KMS-11 (cell line): ENCODE measurements around the gene GDI2.

Experiments used
- H2AFZ ChIP-seq: fragments of 200-600 bp; sonication (generic); 2 replicates; pipeline ENCODE4 v1.6.1; 2016; ENCODE audit warnings: antibody characterized with exemption, mixed run types, low read depth
- H3K27ac ChIP-seq: fragments of 200-600 bp; sonication (generic); 2 replicates; pipeline ENCODE4 v1.6.1; 2016; ENCODE audit warnings: mild to moderate bottlenecking, mixed run types
- H3K27me3 ChIP-seq: fragments of 200-600 bp; sonication (generic); 2 replicates; pipeline ENCODE4 v1.6.1; 2017; ENCODE audit warnings: mild to moderate bottlenecking, low read depth, mixed run types, moderate library complexity; ENCODE audit not compliant: insufficient read depth
- H3K36me3 ChIP-seq: fragments of 200-600 bp; sonication (generic); 2 replicates; pipeline ENCODE4 v1.6.1; 2017; ENCODE audit warnings: mild to moderate bottlenecking, mixed run types; ENCODE audit not compliant: insufficient read depth
- H3K4me1 ChIP-seq: fragments of 200-600 bp; sonication (generic); 2 replicates; pipeline ENCODE4 v1.6.1; 2016; ENCODE audit warnings: mild to moderate bottlenecking, low read depth, mixed run types; ENCODE audit not compliant: poor library complexity, severe bottlenecking
- H3K4me2 ChIP-seq: fragments of 200-600 bp; sonication (generic); 2 replicates; pipeline ENCODE4 v1.7.0; 2016; ENCODE audit warnings: mild to moderate bottlenecking, mixed run types
- H3K4me3 ChIP-seq: fragments of 200-600 bp; sonication (generic); IDR thresholded peaks from 2 replicates; pipeline ENCODE4 v1.6.1; 2017; ENCODE audit warnings: low read depth, low read length, mixed read lengths; ENCODE audit not compliant: insufficient read depth
- H3K79me2 ChIP-seq: fragments of 200-600 bp; sonication (generic); 2 replicates; pipeline ENCODE4 v1.6.1; 2016; ENCODE audit warnings: low read depth, mixed run types; ENCODE audit not compliant: insufficient read depth
- H3K9ac ChIP-seq: fragments of 200-600 bp; sonication (generic); 2 replicates; pipeline ENCODE4 v1.6.1; 2016; ENCODE audit warnings: mild to moderate bottlenecking, mixed run types
- H4K20me1 ChIP-seq: fragments of 200-600 bp; sonication (generic); 2 replicates; pipeline ENCODE4 v1.6.1; 2016; ENCODE audit warnings: mild to moderate bottlenecking, mixed run types; ENCODE audit not compliant: insufficient read depth
- TF ChIP-seq, protein P1 (sequence below): fragments of 200-600 bp; sonication (generic); conservative IDR thresholded peaks from 2 replicates; pipeline ENCODE4 v1.6.1; 2017; ENCODE audit warnings: low read depth, mild to moderate bottlenecking, antibody characterized with exemption, low read length, moderate library complexity, mixed read lengths

The GDI2 gene

DNA sequence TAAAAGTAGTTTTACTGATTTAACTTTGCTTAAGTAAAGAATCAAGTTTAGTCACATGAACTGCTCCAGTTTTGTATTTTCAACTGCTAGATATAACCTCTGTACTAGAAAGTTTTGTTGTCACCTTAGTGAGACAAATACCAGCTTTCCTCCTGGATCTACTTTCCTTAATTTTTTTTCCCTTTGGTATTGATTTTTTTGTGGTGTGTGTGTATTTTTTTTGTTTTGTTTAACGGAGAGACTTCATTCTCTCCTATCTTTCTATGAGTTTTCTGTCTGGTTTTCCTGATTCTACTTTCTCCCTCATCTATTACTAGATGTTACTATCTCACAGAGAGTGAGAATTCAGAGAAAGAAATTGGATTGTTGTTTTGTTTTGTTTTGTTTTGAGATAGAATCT is 76.6 kb downstream of the GDI2 start:
- H3K4me3 ChIP-seq, result no peak overlapping the region
- H3K79me2 ChIP-seq, result no peaks in the 10 kb centered on the region
- no peaks in the 10 kb centered on the region for H3K4me1 ChIP-seq
- H3K27ac ChIP-seq, result no peak overlapping the region
- H3K27me3 ChIP-seq, result no peaks in the 10 kb centered on the region
- H4K20me1 ChIP-seq, result no peaks in the 10 kb centered on the region
- no peak overlapping the region for H2AFZ ChIP-seq
- H3K36me3 ChIP-seq, result peaks cover 18% of the 10 kb centered on the region; the same call in 1 of the 2 replicates
- TF ChIP-seq, protein P1, sequence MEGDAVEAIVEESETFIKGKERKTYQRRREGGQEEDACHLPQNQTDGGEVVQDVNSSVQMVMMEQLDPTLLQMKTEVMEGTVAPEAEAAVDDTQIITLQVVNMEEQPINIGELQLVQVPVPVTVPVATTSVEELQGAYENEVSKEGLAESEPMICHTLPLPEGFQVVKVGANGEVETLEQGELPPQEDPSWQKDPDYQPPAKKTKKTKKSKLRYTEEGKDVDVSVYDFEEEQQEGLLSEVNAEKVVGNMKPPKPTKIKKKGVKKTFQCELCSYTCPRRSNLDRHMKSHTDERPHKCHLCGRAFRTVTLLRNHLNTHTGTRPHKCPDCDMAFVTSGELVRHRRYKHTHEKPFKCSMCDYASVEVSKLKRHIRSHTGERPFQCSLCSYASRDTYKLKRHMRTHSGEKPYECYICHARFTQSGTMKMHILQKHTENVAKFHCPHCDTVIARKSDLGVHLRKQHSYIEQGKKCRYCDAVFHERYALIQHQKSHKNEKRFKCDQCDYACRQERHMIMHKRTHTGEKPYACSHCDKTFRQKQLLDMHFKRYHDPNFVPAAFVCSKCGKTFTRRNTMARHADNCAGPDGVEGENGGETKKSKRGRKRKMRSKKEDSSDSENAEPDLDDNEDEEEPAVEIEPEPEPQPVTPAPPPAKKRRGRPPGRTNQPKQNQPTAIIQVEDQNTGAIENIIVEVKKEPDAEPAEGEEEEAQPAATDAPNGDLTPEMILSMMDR, result no peak
- no peak overlapping the region for H3K4me2 ChIP-seq
- no peak overlapping the region for H3K9ac ChIP-seq

DNA sequence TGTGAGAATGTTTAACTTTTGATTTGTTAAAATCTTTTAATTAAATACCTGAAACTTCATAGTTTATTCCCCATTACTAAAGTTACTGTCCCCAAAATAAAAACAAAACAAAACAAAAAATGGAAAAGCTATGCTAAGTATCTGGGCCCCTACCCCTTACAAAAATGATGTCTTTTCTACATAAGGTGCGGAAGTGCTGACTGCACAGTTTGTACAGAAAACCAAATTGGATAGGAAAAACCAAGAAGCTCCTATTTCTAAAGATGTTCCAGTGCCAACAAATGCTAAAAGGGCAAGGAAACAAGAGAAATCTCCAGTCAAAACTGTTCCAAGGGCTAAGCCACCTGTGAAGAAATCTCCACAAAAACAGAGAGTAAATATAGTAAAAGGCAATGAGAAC is 78.1 kb downstream of the GDI2 start:
- peaks cover 8% of the 10 kb centered on the region for H3K4me1 ChIP-seq
- no peaks in the 10 kb centered on the region for H4K20me1 ChIP-seq
- H3K36me3 ChIP-seq, result peaks cover 22% of the 10 kb centered on the region; the same call in 1 of the 2 replicates
- no peak overlapping the region for H3K4me2 ChIP-seq
- H3K9ac ChIP-seq, result no peak overlapping the region
- H3K4me3 ChIP-seq, result no peak overlapping the region
- TF ChIP-seq, protein P1, result no peak
- H3K27ac ChIP-seq, result 0 out of 2 replicates have a peak overlapping the region, but pooled peaks have one; percentile 1
- H2AFZ ChIP-seq, result no peak overlapping the region
- H3K79me2 ChIP-seq, result no peaks in the 10 kb centered on the region
- no peaks in the 10 kb centered on the region for H3K27me3 ChIP-seq

DNA sequence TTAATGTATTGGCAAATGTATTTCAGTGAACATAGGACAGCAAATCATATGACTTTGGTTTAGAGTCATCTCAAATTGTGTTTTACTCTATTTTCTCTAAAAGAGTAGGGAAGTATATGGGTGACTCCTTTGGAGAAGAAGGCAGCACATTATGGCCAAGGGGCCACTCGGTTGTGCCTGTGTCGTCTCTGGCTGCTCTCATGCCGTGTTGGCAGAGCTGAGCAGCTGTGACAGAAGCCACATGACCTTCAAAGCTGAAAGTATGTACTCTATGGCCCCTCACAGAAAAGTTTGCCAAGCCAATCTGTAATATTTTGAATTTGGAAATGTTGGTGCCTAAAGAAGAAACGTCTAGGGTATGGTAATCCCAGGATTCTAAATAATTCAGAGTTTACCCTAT is 81.1 kb downstream of the GDI2 start:
- H3K79me2 ChIP-seq, result no peaks in the 10 kb centered on the region
- no peak overlapping the region for H3K4me3 ChIP-seq
- H3K9ac ChIP-seq, result no peak overlapping the region
- no peak overlapping the region for H3K4me2 ChIP-seq
- no peaks in the 10 kb centered on the region for H4K20me1 ChIP-seq
- peaks cover 8% of the 10 kb centered on the region for H3K4me1 ChIP-seq
- TF ChIP-seq, protein P1, result no peak
- no peaks in the 10 kb centered on the region for H3K27me3 ChIP-seq
- H2AFZ ChIP-seq, result no peak overlapping the region
- H3K27ac ChIP-seq, result no peak overlapping the region
- H3K36me3 ChIP-seq, result peaks cover 11% of the 10 kb centered on the region; the same call in 1 of the 2 replicates

DNA sequence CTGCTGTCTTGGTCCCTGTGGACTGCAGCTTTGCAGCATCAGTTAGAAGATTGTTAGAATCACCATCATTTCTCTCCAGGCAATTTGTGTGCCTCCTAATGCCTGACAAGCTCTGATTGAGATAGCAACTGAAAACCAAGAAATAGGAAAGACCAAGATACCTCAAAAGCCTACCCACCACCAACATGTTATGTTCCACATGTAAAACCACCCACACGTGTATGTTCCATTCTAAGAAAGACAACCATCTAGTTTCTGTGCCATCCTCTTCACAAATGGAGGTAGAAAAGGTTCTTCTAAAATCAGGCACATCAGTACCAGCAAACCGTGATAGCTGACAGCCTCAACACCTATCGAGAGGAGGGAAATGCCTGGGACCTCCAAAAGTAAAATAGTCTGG is 81.7 kb downstream of the GDI2 start:
- no peak overlapping the region for H3K4me2 ChIP-seq
- no peaks in the 10 kb centered on the region for H3K27me3 ChIP-seq
- H3K27ac ChIP-seq, result no peak overlapping the region
- no peaks in the 10 kb centered on the region for H4K20me1 ChIP-seq
- H3K4me1 ChIP-seq, result peaks cover 8% of the 10 kb centered on the region
- H3K9ac ChIP-seq, result no peak overlapping the region
- H3K79me2 ChIP-seq, result no peaks in the 10 kb centered on the region
- H3K4me3 ChIP-seq, result no peak overlapping the region
- peaks cover 11% of the 10 kb centered on the region; the same call in 1 of the 2 replicates for H3K36me3 ChIP-seq
- H2AFZ ChIP-seq, result no peak overlapping the region
- TF ChIP-seq, protein P1, result no peak

DNA sequence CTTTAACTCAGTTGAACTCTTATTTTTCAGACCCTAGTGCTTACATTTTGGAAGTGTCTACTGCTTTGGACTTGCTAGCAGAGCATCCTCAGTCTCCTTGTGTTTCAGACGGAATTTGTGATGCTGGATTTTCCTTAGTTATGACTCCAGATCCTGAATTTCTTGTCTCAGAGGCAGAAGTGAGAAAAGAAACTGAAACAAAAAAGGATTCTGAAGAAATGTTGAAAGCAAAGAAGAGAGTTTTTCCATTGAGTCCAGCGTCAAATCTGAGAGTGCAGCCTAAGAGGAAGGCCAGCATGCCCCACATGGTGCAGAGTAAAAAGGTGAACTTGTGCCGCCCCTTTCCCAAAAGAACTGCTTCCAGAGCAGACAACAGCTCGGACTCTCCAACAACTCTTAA is 82.5 kb downstream of the GDI2 start:
- Histone ChIP-seq H4K20me1 (no peaks in the 10 kb centered on the region), H3K27me3 (no peaks in the 10 kb centered on the region), H3K9ac (no peak overlapping the region), H3K27ac (no peak overlapping the region), H2AFZ (no peak overlapping the region), H3K4me3 (no peak overlapping the region), H3K4me2 (no peak overlapping the region), H3K79me2 (no peaks in the 10 kb centered on the region), H3K36me3 (peaks cover 11% of the 10 kb centered on the region; the same call in 1 of the 2 replicates), H3K4me1 (peaks cover 8% of the 10 kb centered on the region)
- TF ChIP-seq, protein P1, result no peak
